GM23338 (cell line): Measurements from ENCODE around the gene PCOLCE2. TPM values are rescaled to one million over a fixed set of nuclear protein-coding genes. Genes with fewer than 3 reads are reported as not detected.

Experiments
- ATAC-seq: fragments of 200-7000 bp; cut with Tn5 transposase; 3 replicates; pipeline ENCODE4 v1.9.1; 2020
- DNase-seq: peaks from one replicate; pipeline ENCODE4 v3.0.0-alpha.2; 2015; ENCODE audit warnings: low spot score
- H2AFZ ChIP-seq: fragments of 200-600 bp; sonication (generic); 2 replicates; pipeline ENCODE4 v1.8.0; 2016; ENCODE audit warnings: antibody characterized with exemption, mild to moderate bottlenecking, moderate library complexity
- H3F3A ChIP-seq: fragments of 200-600 bp; sonication (generic); replicated peaks from 2 replicates; pipeline ENCODE4 v1.8.0; 2017; ENCODE audit warnings: antibody characterized with exemption, mixed run types, low read depth
- H3K27ac ChIP-seq: fragments of 200-600 bp; sonication (generic); 2 replicates; pipeline ENCODE4 v1.6.1; 2016; ENCODE audit warnings: low read depth
- H3K27me3 ChIP-seq: fragments of 200-600 bp; sonication (generic); 2 replicates; pipeline ENCODE4 v1.8.0; 2016; ENCODE audit warnings: mild to moderate bottlenecking, mixed run types, moderate library complexity; ENCODE audit not compliant: insufficient read depth
- H3K36me3 ChIP-seq: fragments of 200-600 bp; sonication (generic); 2 replicates; pipeline ENCODE4 v1.8.0; 2016; ENCODE audit warnings: mild to moderate bottlenecking; ENCODE audit not compliant: insufficient read depth
- H3K4me1 ChIP-seq: fragments of 200-600 bp; sonication (generic); 2 replicates; pipeline ENCODE4 v1.8.0; 2016; ENCODE audit warnings: mild to moderate bottlenecking, moderate library complexity; ENCODE audit not compliant: insufficient read depth
- H3K4me2 ChIP-seq: fragments of 200-600 bp; sonication (generic); 2 replicates; pipeline ENCODE4 v1.7.1; 2017; ENCODE audit warnings: mixed run types
- H3K4me3 ChIP-seq: fragments of 200-600 bp; sonication (generic); 2 replicates; pipeline ENCODE4 v1.6.1; 2016; ENCODE audit warnings: mixed run types
- H3K79me2 ChIP-seq: fragments of 200-600 bp; sonication (generic); replicated peaks from 2 replicates; pipeline ENCODE4 v1.8.0; 2017; ENCODE audit warnings: mild to moderate bottlenecking; ENCODE audit not compliant: insufficient read depth
- H3K9me2 ChIP-seq: fragments of 200-600 bp; sonication (generic); 2 replicates; pipeline ENCODE4 v1.8.0; 2017; ENCODE audit not compliant: insufficient read depth
- H4K20me1 ChIP-seq: fragments of 200-600 bp; sonication (generic); replicated peaks from 2 replicates; pipeline ENCODE4 v1.8.0; 2017; ENCODE audit warnings: mild to moderate bottlenecking; ENCODE audit not compliant: insufficient read depth
- H3K27ac Mint-ChIP-seq: 2 replicates; pipeline ENCODE4 v1.8.0; 2020; ENCODE audit warnings: inconsistent platforms, mild to moderate bottlenecking, moderate library complexity, mixed read lengths
- H3K27me3 Mint-ChIP-seq: 3 replicates; pipeline ENCODE4 v1.8.0; 2022; ENCODE audit warnings: low read depth, mild to moderate bottlenecking, moderate library complexity, mixed read lengths, inconsistent platforms; ENCODE audit not compliant: insufficient read depth, poor library complexity
- H3K36me3 Mint-ChIP-seq: 3 replicates; pipeline ENCODE4 v1.8.0; 2021; ENCODE audit warnings: low read depth, mild to moderate bottlenecking, inconsistent platforms, moderate library complexity, mixed read lengths
- H3K4me1 Mint-ChIP-seq: 3 replicates; pipeline ENCODE4 v1.8.0; 2020; ENCODE audit warnings: mild to moderate bottlenecking, inconsistent platforms, mixed read lengths
- H3K4me3 Mint-ChIP-seq: 3 replicates; pipeline ENCODE4 v1.8.0; 2021; ENCODE audit warnings: moderate library complexity, mild to moderate bottlenecking, inconsistent platforms, mixed read lengths
- H3K9me3 Mint-ChIP-seq: 3 replicates; pipeline ENCODE4 v1.8.0; 2020; ENCODE audit warnings: moderate library complexity, mild to moderate bottlenecking, inconsistent platforms, mixed read lengths
- CREB1 ChIP-seq: fragments of 250-450 bp; sonication (Bioruptor Pico); IDR thresholded peaks from 2 replicates; pipeline ENCODE4 v1.5.0; 2020; ENCODE audit warnings: low read depth, mild to moderate bottlenecking, moderate library complexity
- CTCF ChIP-seq, 2 experiments: fragments of 200-600 bp in 1 of 2; sonication (generic) in 1 of 2; conservative IDR thresholded peaks; 2 replicates each; pipeline versions ENCODE4 v1.5.1 to v1.6.1; 2016 to 2017; ENCODE audit warnings: antibody characterized with exemption in 2 of 2, low read depth in 2 of 2, mild to moderate bottlenecking in 2 of 2, moderate library complexity in 1 of 2
- EZH2 ChIP-seq: fragments of 200-600 bp; sonication (generic); IDR thresholded peaks from one replicate; pipeline ENCODE4 v1.8.0; 2017; ENCODE audit warnings: antibody characterized with exemption, mild to moderate bottlenecking, low read depth; ENCODE audit not compliant: unreplicated experiment
- JUNB ChIP-seq: IDR thresholded peaks from one replicate; pipeline ENCODE4 v1.6.1; 2016; ENCODE audit warnings: antibody characterized with exemption; ENCODE audit not compliant: unreplicated experiment
- POLR2AphosphoS5 ChIP-seq: IDR thresholded peaks from 2 replicates; pipeline ENCODE4 v1.6.1; 2016; ENCODE audit warnings: antibody characterized with exemption, low read depth
- REST ChIP-seq: IDR thresholded peaks from one replicate; pipeline ENCODE4 v1.6.1; 2018; ENCODE audit warnings: antibody characterized with exemption; ENCODE audit not compliant: unreplicated experiment
- STAT1 ChIP-seq: IDR thresholded peaks from one replicate; pipeline ENCODE4 v1.6.1; 2016; ENCODE audit warnings: antibody characterized with exemption; ENCODE audit not compliant: unreplicated experiment
- ZNF114 ChIP-seq: fragments of 250-450 bp; sonication (Bioruptor Pico); IDR thresholded peaks from 2 replicates; pipeline ENCODE4 v1.5.0; 2020; ENCODE audit warnings: mild to moderate bottlenecking, moderate library complexity
- ZNF331 ChIP-seq: fragments of 250-450 bp; sonication (Bioruptor Pico); IDR thresholded peaks from 2 replicates; pipeline ENCODE4 v1.5.0; 2020; ENCODE audit warnings: low read depth, mild to moderate bottlenecking, moderate library complexity
- ZNF462 ChIP-seq: fragments of 250-450 bp; sonication (Bioruptor Pico); IDR thresholded peaks from 2 replicates; pipeline ENCODE4 v1.5.0; 2020; ENCODE audit warnings: mild to moderate bottlenecking, moderate library complexity
- polyA plus RNA-seq: library from polyadenylated mRNA; unstranded; fragments of >200 nt; fragmentation: Nextera tagmentation; extraction: Ambion mirVana; gene quantifications from 2 replicates; pipeline ENCODE4 v1.2.1, GENCODE V29; 2016
- total RNA-seq: library from RNA; depleted of rRNA; stranded (reverse); fragments of >200 nt; shearing (Covaris generic); gene quantifications from 2 replicates; pipeline ENCODE4 v1.2.3, GENCODE V29; 2014
- TF ChIP-seq, protein P1 (sequence below): IDR thresholded peaks from 2 replicates; pipeline ENCODE4 v1.6.1; 2016; ENCODE audit warnings: antibody characterized with exemption

The PCOLCE2 gene
- total and polyA plus RNA-seq, 2 experiments from 2014 or later = 17.7 to 22.6 TPM

DNA sequence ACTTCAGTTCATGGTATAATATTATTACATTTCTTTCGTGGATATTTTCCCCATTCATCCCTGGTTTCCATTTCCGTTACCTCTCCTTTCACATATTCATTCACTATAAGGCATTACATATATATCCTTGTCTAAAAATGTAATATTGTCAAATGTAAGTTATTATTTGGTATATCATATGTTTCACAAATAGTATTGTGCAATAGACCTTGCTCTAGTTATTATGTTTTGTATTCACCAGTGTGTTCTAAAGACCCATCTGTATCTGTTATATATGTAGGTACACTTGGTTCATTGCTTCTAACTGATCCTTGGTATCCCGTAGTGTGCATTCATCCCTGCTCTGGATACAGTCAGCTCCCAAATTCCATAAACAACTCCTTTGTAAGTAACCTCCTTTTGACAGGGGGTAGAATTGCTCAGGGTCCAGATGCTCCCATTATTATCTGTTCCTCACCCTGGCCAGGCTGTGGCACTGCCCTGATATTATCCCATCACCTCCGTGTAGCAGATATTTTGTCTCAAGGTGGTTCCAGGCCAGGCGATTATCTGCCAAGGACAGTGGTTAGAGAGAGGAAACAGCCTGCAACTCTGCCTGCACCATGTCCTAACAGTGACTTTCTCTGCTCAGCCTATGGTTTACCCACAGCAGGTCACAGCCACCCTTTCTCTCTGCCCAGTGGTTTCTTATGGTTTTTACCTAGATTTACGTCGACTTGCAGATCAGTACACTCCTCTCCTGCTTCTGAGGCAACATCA, 45.4 kb upstream of the PCOLCE2 start:
- peaks cover 4% of the 10 kb centered on the region; the same call in 1 of the 2 replicates for H3K4me1 ChIP-seq
- no peaks in the 10 kb centered on the region for H3K9me3 Mint-ChIP-seq
- H4K20me1 ChIP-seq = no peaks in the 10 kb centered on the region
- no peak overlapping the region for H3K4me3 ChIP-seq
- H2AFZ ChIP-seq = no peak overlapping the region
- H3F3A ChIP-seq = no peaks in the 10 kb centered on the region
- no peak overlapping the region for H3K4me3 Mint-ChIP-seq
- no peaks in the 10 kb centered on the region for H3K27me3 Mint-ChIP-seq
- H3K36me3 Mint-ChIP-seq = no peaks in the 10 kb centered on the region
- no peaks in the 10 kb centered on the region for H3K27me3 ChIP-seq
- TF ChIP-seq, protein P1, sequence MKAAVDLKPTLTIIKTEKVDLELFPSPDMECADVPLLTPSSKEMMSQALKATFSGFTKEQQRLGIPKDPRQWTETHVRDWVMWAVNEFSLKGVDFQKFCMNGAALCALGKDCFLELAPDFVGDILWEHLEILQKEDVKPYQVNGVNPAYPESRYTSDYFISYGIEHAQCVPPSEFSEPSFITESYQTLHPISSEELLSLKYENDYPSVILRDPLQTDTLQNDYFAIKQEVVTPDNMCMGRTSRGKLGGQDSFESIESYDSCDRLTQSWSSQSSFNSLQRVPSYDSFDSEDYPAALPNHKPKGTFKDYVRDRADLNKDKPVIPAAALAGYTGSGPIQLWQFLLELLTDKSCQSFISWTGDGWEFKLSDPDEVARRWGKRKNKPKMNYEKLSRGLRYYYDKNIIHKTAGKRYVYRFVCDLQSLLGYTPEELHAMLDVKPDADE = no peak
- no peak for TF ChIP-seq CTCF (conservative IDR thresholded peaks at IDR 0.05; ENCODE audit: low read depth in 2 of 2)
- no peak for TF ChIP-seq ZNF462
- TF ChIP-seq STAT1 = no peak
- TF ChIP-seq REST = no peak
- no peak for TF ChIP-seq EZH2
- no peak for TF ChIP-seq CREB1
- no peak for TF ChIP-seq POLR2AphosphoS5
- TF ChIP-seq JUNB = no peak
- TF ChIP-seq ZNF114 (CRISPR knock-in tag) = no peak
- no peak for TF ChIP-seq ZNF331
- H3K4me2 ChIP-seq = no peak overlapping the region
- H3K9me2 ChIP-seq = no peaks in the 10 kb centered on the region
- ATAC-seq (no peak), DNase-seq (no peak)
- no peaks in the 10 kb centered on the region for H3K36me3 ChIP-seq
- no peaks in the 10 kb centered on the region for H3K79me2 ChIP-seq
- no peak overlapping the region for H3K27ac Mint-ChIP-seq
- H3K27ac ChIP-seq = no peak overlapping the region
- H3K4me1 Mint-ChIP-seq = peaks cover 6% of the 10 kb centered on the region; the same call in 2 of the 3 replicates
